Measurements from ENCODE around the gene CETN3. TPM values are rescaled to one million over a fixed set of nuclear protein-coding genes. Genes with fewer than 3 reads are reported as not detected.

CETN3 gene
- total and polyA plus RNA-seq, 9 of the 15 experiments (the other 6 are each of a cell fraction or from before 2014, with no cell fraction given), result 43.3 to 113 (median 82.4) TPM

DNA sequence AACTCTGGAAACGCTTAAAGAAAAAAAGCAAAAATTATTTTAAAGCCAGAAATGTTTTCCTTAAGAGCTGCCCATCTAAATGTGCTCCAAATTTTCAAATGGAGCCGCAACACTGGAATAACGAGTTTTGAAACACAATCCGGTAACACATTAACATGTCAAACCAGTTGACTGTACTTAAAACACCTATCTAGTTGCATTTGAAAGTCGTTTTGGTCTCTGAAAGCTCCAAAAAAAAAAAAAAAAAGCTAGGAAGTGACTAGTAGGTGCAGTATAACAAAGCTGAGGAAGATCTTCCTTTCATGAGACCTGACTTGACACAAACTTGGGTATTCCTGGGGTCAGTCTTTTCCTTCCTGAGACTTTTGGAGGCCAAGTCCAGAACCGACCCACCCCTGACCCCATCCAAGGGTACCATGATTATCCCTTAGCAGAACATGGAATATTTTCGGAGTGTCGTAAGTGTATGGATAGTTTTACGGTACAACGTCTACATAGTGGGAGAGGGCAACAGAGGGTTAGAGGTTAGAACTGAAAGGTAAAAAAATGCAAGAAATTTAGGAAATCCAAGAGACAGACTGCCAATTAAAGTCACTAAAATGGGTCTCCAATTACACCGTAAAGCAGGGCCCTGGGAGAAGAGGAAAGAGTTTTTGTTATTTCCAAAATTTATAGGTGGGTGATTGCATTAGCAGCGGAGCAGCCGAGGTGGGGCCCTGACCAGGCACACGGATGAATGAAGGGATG, 812 bp downstream of the CETN3 start (continued):
- no peak for TF ChIP-seq YY1 (IDR thresholded peaks at IDR 0.05; ENCODE audit: borderline replicate concordance in 1 of 3, control insufficient read depth in 1 of 3, extremely low read depth in 1 of 3, insufficient read depth in 3 of 3, insufficient read length in 1 of 3, insufficient replicate concordance in 2 of 3, low read depth in 1 of 3, low read length in 2 of 3)
- TF ChIP-seq HCFC1 (IDR thresholded peaks at IDR 0.05; ENCODE audit: low read depth, low read length), result no peak
- TF ChIP-seq, protein P1, sequence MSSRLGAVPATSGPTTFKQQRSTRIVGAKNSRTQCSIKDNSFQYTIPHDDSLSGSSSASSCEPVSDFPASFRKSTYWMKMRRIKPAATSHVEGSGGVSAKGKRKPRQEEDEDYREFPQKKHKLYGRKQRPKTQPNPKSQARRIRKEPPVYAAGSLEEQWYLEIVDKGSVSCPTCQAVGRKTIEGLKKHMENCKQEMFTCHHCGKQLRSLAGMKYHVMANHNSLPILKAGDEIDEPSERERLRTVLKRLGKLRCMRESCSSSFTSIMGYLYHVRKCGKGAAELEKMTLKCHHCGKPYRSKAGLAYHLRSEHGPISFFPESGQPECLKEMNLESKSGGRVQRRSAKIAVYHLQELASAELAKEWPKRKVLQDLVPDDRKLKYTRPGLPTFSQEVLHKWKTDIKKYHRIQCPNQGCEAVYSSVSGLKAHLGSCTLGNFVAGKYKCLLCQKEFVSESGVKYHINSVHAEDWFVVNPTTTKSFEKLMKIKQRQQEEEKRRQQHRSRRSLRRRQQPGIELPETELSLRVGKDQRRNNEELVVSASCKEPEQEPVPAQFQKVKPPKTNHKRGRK (tag; IDR thresholded peaks at IDR 0.05), result no peak
- no peak for TF ChIP-seq GTF2E2 (tag; IDR thresholded peaks at IDR 0.05)
- TF ChIP-seq HSF4 (CRISPR knock-in tag; IDR thresholded peaks at IDR 0.05; ENCODE audit: borderline replicate concordance), result no peak
- TF ChIP-seq, protein P2, sequence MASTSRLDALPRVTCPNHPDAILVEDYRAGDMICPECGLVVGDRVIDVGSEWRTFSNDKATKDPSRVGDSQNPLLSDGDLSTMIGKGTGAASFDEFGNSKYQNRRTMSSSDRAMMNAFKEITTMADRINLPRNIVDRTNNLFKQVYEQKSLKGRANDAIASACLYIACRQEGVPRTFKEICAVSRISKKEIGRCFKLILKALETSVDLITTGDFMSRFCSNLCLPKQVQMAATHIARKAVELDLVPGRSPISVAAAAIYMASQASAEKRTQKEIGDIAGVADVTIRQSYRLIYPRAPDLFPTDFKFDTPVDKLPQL (IDR thresholded peaks at IDR 0.05; ENCODE audit: extremely low read depth, insufficient read length), result no peak
- TF ChIP-seq TAL1 (IDR thresholded peaks at IDR 0.05), result no peak
- TF ChIP-seq CBX5 (IDR thresholded peaks at IDR 0.05; ENCODE audit: borderline replicate concordance, low read depth), result no peak
- no peak for TF ChIP-seq RBM34 (IDR thresholded peaks at IDR 0.05; ENCODE audit: borderline replicate concordance, insufficient read depth, low read length)
- no peak for TF ChIP-seq PRMT5 (CRISPR knock-in tag; IDR thresholded peaks at IDR 0.05)
- TF ChIP-seq HIVEP1 (CRISPR knock-in tag; IDR thresholded peaks at IDR 0.05), result no peak
- TF ChIP-seq DIDO1 (tag; IDR thresholded peaks at IDR 0.05; ENCODE audit: low read depth), result no peak
- no peak for TF ChIP-seq CHD4 (IDR thresholded peaks at IDR 0.05; ENCODE audit: insufficient read depth, insufficient replicate concordance, low read depth, low read length, poor library complexity, severe bottlenecking)
- TF ChIP-seq ZBTB17 (CRISPR knock-in tag; IDR thresholded peaks at IDR 0.05), result no peak
- TF ChIP-seq, protein P3, sequence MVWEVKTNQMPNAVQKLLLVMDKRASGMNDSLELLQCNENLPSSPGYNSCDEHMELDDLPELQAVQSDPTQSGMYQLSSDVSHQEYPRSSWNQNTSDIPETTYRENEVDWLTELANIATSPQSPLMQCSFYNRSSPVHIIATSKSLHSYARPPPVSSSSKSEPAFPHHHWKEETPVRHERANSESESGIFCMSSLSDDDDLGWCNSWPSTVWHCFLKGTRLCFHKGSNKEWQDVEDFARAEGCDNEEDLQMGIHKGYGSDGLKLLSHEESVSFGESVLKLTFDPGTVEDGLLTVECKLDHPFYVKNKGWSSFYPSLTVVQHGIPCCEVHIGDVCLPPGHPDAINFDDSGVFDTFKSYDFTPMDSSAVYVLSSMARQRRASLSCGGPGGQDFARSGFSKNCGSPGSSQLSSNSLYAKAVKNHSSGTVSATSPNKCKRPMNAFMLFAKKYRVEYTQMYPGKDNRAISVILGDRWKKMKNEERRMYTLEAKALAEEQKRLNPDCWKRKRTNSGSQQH (CRISPR knock-in tag; IDR thresholded peaks at IDR 0.05), result no peak
- no peak for TF ChIP-seq SMARCC2 (IDR thresholded peaks at IDR 0.05; ENCODE audit: low read depth)
- TF ChIP-seq BDP1 (IDR thresholded peaks at IDR 0.05; ENCODE audit: insufficient read depth, insufficient read length), result no peak
- no peak for TF ChIP-seq ERF (CRISPR knock-in tag; IDR thresholded peaks at IDR 0.05)
- TF ChIP-seq TEAD2 (tag; IDR thresholded peaks at IDR 0.05), result no peak
- TF ChIP-seq ATF1 (CRISPR knock-in tag; IDR thresholded peaks at IDR 0.05), result no peak
- no peak for TF ChIP-seq ATF1 (tag; IDR thresholded peaks at IDR 0.05)
- no peak for TF ChIP-seq SNIP1 (IDR thresholded peaks at IDR 0.05; ENCODE audit: low read depth)
- TF ChIP-seq, protein P4, sequence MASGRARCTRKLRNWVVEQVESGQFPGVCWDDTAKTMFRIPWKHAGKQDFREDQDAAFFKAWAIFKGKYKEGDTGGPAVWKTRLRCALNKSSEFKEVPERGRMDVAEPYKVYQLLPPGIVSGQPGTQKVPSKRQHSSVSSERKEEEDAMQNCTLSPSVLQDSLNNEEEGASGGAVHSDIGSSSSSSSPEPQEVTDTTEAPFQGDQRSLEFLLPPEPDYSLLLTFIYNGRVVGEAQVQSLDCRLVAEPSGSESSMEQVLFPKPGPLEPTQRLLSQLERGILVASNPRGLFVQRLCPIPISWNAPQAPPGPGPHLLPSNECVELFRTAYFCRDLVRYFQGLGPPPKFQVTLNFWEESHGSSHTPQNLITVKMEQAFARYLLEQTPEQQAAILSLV (tag; IDR thresholded peaks at IDR 0.05), result no peak
- no peak for TF ChIP-seq TOE1 (IDR thresholded peaks at IDR 0.05; ENCODE audit: borderline replicate concordance)
- TF ChIP-seq TOE1 (CRISPR knock-in tag; IDR thresholded peaks at IDR 0.05; ENCODE audit: borderline replicate concordance, low read depth), result no peak

Data from K562 (cell line).